ENCODE measurements around the gene RBM20.

DNA sequence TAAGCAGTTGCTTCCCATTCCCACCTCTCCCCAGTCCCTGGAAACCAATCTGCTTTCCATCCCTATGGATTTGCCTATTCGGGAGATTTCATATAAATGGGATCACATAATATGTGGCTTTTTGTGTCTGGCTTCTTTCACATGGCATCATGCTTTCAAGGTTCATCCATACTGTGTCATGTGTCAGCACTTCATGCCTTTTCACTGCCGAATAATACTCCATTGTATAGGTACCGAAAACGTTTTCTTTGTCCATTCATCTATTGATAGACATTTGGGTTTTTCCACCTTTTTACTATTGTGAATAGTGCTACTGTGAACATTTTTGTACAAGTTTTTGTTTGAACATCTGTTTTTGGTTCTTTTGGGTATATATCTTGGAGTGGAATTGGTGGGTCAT is 12.5 kb downstream of the RBM20 start:
- no peak for TF ChIP-seq POLR2A (IDR thresholded peaks at IDR 0.05)
- TF ChIP-seq, protein P1, sequence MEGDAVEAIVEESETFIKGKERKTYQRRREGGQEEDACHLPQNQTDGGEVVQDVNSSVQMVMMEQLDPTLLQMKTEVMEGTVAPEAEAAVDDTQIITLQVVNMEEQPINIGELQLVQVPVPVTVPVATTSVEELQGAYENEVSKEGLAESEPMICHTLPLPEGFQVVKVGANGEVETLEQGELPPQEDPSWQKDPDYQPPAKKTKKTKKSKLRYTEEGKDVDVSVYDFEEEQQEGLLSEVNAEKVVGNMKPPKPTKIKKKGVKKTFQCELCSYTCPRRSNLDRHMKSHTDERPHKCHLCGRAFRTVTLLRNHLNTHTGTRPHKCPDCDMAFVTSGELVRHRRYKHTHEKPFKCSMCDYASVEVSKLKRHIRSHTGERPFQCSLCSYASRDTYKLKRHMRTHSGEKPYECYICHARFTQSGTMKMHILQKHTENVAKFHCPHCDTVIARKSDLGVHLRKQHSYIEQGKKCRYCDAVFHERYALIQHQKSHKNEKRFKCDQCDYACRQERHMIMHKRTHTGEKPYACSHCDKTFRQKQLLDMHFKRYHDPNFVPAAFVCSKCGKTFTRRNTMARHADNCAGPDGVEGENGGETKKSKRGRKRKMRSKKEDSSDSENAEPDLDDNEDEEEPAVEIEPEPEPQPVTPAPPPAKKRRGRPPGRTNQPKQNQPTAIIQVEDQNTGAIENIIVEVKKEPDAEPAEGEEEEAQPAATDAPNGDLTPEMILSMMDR (IDR thresholded peaks at IDR 0.05), result no peak
